SH-SY5Y (cell line): ENCODE results near the gene SPIRE2.

Experiments used
- GATA2 ChIP-seq: IDR thresholded peaks from 2 replicates; pipeline ENCODE4 v1.6.1; 2011; ENCODE audit warnings: mild to moderate bottlenecking, low read depth, low read length
- GATA3 ChIP-seq: IDR thresholded peaks from 2 replicates; pipeline ENCODE4 v1.6.1; 2011; ENCODE audit warnings: low read depth, mild to moderate bottlenecking, low read length, moderate library complexity

- TF ChIP-seq GATA2: no peak
- no peak for TF ChIP-seq GATA3
These were observed 92.4 kb downstream of the SPIRE2 start for GRCh38 chr16:89920723-89921122.
